MM.1S (cell line): Measurements from ENCODE around the gene LBR.

Experiments used
- EZH2 ChIP-seq: fragments of 300-600 bp; sonication (generic); optimal IDR thresholded peaks from 2 replicates; pipeline ENCODE3; 2017; ENCODE audit warnings: low read depth, mild to moderate bottlenecking, antibody characterized with exemption, low read length, mixed read lengths
- EZH2phosphoT487 ChIP-seq: fragments of 300-600 bp; sonication (generic); IDR thresholded peaks from 2 replicates; pipeline ENCODE4 v1.6.1; 2018; ENCODE audit warnings: antibody characterized with exemption, low read length
- TF ChIP-seq, protein P1 (sequence below): fragments of 300-600 bp; sonication (generic); IDR thresholded peaks from 2 replicates; pipeline ENCODE4 v1.5.1; 2016; ENCODE audit warnings: antibody characterized with exemption, low read length, mixed read lengths

DNA sequence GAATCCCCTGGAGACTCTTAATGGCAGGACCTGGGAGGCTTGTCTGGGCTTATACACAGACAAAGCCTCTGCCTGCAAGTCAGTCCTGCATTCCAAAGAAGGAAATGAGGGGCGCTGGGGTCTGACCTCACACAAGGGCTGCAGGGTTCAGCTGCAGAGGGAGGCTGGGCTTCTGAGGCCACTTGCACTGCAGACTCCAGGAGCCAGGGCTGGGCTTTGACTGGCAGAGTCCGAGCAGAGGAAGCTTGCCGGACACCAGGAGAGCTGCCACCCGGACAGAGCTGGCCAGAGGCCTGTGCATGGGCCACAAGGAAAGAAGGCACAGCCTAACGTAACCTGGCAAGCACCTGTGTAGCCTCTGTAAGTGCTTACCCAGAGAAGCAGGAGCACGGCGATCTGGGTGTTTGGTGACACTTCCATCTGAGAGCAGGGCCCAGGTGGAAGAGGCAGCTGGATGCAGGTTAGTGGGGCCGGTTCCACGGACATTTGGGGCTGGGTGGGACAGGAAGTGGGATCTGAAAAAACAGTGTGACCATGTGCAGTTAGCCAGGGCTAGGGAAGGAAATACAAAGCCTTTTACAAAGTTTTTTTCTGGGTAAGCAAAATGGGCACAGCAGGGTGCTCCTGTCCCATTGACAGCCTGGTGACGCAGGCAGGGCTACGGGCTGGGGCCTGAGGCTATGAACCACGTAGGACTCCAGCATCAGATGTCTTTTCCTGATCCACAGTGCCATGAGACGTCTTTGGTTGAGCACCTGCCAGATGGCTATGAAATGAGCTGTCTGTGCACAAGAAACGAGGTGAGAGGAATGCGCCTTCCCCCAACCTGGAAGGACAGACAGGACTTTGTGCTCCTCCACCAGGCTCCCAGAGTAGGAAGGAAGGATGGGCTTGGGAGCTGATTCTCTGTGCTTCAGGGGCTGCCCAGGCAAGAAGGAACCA lies 37.3 kb upstream of the LBR start:
- TF ChIP-seq EZH2 (no peak), EZH2phosphoT487 (no peak)
- TF ChIP-seq, protein P1, sequence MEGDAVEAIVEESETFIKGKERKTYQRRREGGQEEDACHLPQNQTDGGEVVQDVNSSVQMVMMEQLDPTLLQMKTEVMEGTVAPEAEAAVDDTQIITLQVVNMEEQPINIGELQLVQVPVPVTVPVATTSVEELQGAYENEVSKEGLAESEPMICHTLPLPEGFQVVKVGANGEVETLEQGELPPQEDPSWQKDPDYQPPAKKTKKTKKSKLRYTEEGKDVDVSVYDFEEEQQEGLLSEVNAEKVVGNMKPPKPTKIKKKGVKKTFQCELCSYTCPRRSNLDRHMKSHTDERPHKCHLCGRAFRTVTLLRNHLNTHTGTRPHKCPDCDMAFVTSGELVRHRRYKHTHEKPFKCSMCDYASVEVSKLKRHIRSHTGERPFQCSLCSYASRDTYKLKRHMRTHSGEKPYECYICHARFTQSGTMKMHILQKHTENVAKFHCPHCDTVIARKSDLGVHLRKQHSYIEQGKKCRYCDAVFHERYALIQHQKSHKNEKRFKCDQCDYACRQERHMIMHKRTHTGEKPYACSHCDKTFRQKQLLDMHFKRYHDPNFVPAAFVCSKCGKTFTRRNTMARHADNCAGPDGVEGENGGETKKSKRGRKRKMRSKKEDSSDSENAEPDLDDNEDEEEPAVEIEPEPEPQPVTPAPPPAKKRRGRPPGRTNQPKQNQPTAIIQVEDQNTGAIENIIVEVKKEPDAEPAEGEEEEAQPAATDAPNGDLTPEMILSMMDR, result no peak
